Measurements from ENCODE around the gene DNAJA1.
"Not testable (repeated sequence)": the region's sequence is repeated elsewhere in the genome, so short reads cannot be mapped to it uniquely, and the experiment has no call there.

Gene DNAJA1

DNA sequence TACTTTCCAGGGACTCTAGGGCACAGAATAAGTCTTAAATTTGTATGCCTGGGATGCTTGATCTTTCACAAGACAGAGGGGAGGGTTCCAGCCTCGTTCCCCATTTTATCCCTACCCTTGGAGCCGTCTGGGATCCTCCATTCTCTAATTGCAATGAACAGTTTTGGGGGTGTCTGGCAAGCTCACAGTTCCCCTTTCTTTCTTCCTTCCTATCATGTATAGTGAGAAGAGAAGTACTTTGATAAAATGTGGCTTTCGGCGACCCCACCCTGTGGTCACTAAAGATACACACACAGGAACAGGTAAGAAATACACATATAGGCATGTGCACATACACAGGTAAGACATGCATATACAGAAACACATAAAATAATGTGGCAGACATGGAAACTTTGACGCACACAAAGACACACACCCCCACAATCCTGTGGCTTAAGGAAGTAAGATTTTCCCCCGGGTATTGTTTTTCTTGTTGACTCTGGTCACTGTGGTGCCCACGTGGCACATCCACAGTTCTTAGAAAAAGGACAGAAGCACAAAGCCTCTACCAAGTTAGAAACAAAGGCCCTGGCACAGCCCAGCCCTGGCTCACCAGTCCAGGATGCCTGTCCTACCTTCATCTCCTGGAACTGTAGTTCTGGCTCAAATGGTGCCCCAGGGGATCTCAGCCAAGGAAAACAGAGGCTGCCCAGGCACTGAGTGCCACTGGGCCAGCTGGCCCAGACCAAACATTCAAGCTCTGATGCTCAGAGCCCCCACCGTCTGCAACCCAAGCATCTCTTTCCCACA lies 57.7 kb downstream of the DNAJA1 start:
- TF ChIP-seq CTCF (IDR thresholded peaks at IDR 0.05; ENCODE audit: insufficient read depth, missing control alignments): no peak
- DNase-seq (ENCODE audit: insufficient read length, low spot score): no peak
- FAIRE-seq: no peak

DNA sequence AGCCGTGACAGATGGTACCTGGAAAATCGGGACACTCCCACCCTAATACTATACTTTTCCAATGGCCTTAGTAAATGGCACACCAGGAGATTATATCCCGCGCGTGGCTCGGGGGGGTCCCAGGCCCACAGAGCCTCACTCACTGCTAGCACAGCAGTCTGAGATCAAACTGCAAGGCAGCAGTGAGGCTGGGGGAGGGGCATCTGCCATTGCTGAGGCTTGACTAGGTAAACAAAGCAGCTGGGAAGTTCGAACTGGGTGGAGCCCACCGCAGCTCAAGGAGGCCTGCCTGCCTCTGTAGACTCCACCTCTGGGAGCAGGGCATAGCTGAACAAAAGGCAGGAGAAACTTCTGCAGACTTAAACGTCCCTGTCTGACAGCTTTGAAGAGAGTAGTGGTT lies 60.6 kb downstream of the DNAJA1 start:
- DNase-seq (ENCODE audit: insufficient read length, low spot score); FAIRE-seq: not testable (repeated sequence)

All from D721Med (cell line).